ENCODE results near the gene SAFB2.

SAFB2 gene

DNA sequence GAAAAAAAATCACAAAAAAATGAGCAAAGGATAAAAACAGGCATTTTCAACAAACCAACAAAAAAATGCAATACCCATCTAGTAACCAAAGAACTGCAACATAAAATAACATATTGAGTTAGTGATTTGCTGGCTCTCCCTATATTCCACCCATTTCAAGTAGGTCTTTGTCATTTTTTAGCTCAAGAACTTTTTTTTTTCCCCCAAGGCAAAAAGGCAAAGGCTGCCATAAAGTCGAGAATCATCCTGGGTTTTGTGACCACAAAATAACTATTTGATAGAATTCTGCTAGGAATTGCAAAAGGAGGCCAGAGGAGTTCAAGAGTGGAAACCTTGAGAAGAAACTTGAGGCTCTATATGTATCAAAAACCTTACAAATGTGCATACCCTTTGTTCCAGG, 5.5 kb downstream of the SAFB2 start:
- TF ChIP-seq, protein P1, sequence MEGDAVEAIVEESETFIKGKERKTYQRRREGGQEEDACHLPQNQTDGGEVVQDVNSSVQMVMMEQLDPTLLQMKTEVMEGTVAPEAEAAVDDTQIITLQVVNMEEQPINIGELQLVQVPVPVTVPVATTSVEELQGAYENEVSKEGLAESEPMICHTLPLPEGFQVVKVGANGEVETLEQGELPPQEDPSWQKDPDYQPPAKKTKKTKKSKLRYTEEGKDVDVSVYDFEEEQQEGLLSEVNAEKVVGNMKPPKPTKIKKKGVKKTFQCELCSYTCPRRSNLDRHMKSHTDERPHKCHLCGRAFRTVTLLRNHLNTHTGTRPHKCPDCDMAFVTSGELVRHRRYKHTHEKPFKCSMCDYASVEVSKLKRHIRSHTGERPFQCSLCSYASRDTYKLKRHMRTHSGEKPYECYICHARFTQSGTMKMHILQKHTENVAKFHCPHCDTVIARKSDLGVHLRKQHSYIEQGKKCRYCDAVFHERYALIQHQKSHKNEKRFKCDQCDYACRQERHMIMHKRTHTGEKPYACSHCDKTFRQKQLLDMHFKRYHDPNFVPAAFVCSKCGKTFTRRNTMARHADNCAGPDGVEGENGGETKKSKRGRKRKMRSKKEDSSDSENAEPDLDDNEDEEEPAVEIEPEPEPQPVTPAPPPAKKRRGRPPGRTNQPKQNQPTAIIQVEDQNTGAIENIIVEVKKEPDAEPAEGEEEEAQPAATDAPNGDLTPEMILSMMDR (IDR thresholded peaks at IDR 0.05; ENCODE audit: low read depth, low read length, poor library complexity, severe bottlenecking) = no peak
- no peak for TF ChIP-seq EZH2phosphoT487 (IDR thresholded peaks at IDR 0.05; ENCODE audit: borderline replicate concordance, low read length)
- Histone ChIP-seq H3K79me2 (ENCODE audit: control insufficient read depth, low read length) (peaks cover 87% of the 10 kb centered on the region), H3K36me3 (ENCODE audit: control insufficient read depth, low read length) (peaks cover 100% of the 10 kb centered on the region)

DNA sequence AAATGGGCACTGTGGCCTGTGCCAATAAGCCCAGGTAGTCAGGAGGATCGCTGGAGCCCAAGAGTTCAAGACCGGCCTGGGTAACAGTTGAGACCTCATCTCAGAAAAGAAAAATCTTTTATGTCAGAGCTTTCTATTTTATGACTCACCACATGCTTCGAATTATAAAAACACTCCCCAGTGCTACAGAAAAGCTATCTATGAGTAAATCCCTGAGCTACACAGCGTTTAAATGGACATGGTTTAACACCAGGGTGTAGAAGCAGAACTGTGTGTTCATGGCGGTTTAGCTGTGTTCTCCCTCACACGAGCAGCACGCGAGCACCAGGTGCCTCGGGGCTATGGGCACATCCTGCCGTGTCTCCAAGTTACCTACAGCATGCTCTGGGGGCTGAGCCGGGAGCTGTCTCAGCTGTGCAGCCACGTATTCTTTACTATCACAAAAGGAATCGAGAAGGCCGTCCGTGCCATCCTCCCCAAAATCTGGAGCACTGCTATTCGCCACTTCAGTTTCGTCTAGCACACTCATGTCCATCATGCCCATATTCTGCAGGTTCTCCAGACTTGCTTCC, 6.7 kb downstream of the SAFB2 start:
- Histone ChIP-seq H3F3A (ENCODE audit: control insufficient read depth, insufficient read depth) (peaks cover 3% of the 10 kb centered on the region; the same call in 1 of the 2 replicates), H3K4me2 (ENCODE audit: low read length) (no peak overlapping the region), H3K4me3 (ENCODE audit: low read length) (no peak overlapping the region), H3K27ac (ENCODE audit: low read depth, low read length) (no peak overlapping the region), H3K9me3 (ENCODE audit: control insufficient read depth, insufficient read depth, low read length) (no peaks in the 10 kb centered on the region), H3K9me2 (replicated peaks; ENCODE audit: control insufficient read depth, low read length) (no peaks in the 10 kb centered on the region), H3K36me3 (ENCODE audit: control insufficient read depth, low read length) (peaks cover 92% of the 10 kb centered on the region), H3K79me2 (ENCODE audit: control insufficient read depth, low read length) (peaks cover 80% of the 10 kb centered on the region), H3K4me1 (ENCODE audit: control insufficient read depth, low read length) (peaks cover 11% of the 10 kb centered on the region), H4K20me1 (ENCODE audit: control insufficient read depth, insufficient read depth, low read depth, low read length) (peaks cover 24% of the 10 kb centered on the region; the same call in 1 of the 2 replicates), H3K27me3 (ENCODE audit: control insufficient read depth, low read length) (no peaks in the 10 kb centered on the region)
- no peak for TF ChIP-seq EZH2phosphoT487 (IDR thresholded peaks at IDR 0.05; ENCODE audit: borderline replicate concordance, low read length)
- TF ChIP-seq, protein P1 (IDR thresholded peaks at IDR 0.05; ENCODE audit: low read depth, low read length, poor library complexity, severe bottlenecking) = no peak

More for the DNA sequence above, 5.5 kb downstream of the SAFB2 start:
- Histone ChIP-seq H3K9me2 (replicated peaks; ENCODE audit: control insufficient read depth, low read length) (no peaks in the 10 kb centered on the region), H3K4me1 (ENCODE audit: control insufficient read depth, low read length) (peaks cover 18% of the 10 kb centered on the region), H3K9me3 (ENCODE audit: control insufficient read depth, insufficient read depth, low read length) (no peaks in the 10 kb centered on the region), H3K4me2 (ENCODE audit: low read length) (no peak overlapping the region), H4K20me1 (ENCODE audit: control insufficient read depth, insufficient read depth, low read depth, low read length) (peaks cover 36% of the 10 kb centered on the region), H3K27ac (ENCODE audit: low read depth, low read length) (no peak overlapping the region), H3K4me3 (ENCODE audit: low read length) (no peak overlapping the region), H3K27me3 (ENCODE audit: control insufficient read depth, low read length) (no peaks in the 10 kb centered on the region), H3F3A (ENCODE audit: control insufficient read depth, insufficient read depth) (peaks cover 3% of the 10 kb centered on the region; the same call in 1 of the 2 replicates)

DNA sequence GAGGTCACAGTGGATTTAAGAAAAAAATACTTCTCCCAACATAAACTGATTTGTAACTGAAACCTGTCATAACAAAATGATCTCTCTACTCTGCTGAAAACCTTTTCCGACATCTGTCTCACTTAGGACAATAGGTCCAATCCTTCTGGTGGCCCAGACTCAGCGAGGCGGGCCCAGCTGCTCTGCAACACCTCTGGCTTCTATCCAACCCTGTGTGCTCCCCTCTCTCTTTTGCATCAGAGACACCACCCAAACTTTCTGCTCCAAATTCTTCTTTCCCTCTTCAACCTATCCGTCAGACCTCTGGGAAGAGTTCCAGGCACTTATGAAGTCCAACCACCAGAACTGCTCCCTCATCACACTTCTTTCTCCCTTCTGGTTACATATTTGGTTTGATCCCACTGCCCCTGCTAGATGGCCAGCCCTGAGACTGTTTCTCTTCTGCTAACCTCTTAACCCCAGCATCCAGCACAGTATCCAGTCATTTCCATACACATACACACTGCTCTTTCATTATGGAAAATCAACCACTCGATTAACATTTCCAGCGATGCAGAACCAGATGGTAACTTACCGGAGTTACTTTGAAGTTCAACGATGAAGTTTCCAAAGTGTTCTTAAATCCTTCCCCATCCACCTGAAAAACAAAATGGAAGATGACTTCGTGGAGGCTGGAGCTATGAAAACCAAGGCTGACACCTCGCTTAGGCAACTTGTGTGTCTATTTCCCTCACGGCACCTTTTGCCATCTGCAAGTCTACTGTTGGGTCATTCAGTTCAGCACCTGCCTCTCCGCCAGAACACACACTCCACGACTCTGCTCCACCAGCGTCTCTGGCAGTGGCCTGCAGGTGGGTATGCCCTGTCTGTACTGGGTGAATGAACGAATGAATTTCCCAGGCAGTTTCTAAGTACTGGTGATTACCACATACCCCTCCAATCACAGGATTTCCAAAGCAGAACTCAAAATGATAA, 9.4 kb downstream of the SAFB2 start:
- Histone ChIP-seq H3K9me3 (ENCODE audit: control insufficient read depth, insufficient read depth, low read length) (no peaks in the 10 kb centered on the region), H3K27me3 (ENCODE audit: control insufficient read depth, low read length) (no peaks in the 10 kb centered on the region), H3K27ac (ENCODE audit: low read depth, low read length) (no peak overlapping the region), H3K4me1 (ENCODE audit: control insufficient read depth, low read length) (no peaks in the 10 kb centered on the region), H3K4me2 (ENCODE audit: low read length) (no peak overlapping the region), H4K20me1 (ENCODE audit: control insufficient read depth, insufficient read depth, low read depth, low read length) (0 out of 2 replicates have a peak, but pooled peaks cover 5% of the 10 kb centered on the region), H3F3A (ENCODE audit: control insufficient read depth, insufficient read depth) (peaks cover 3% of the 10 kb centered on the region; the same call in 1 of the 2 replicates), H3K9me2 (replicated peaks; ENCODE audit: control insufficient read depth, low read length) (no peaks in the 10 kb centered on the region), H3K36me3 (ENCODE audit: control insufficient read depth, low read length) (peaks cover 91% of the 10 kb centered on the region), H3K79me2 (ENCODE audit: control insufficient read depth, low read length) (peaks cover 78% of the 10 kb centered on the region), H3K4me3 (ENCODE audit: low read length) (no peak overlapping the region)
- TF ChIP-seq, protein P1 (IDR thresholded peaks at IDR 0.05; ENCODE audit: low read depth, low read length, poor library complexity, severe bottlenecking) = no peak
- TF ChIP-seq EZH2phosphoT487 (IDR thresholded peaks at IDR 0.05; ENCODE audit: borderline replicate concordance, low read length) = no peak
